Erythroblast (primary cell): ENCODE data around the gene UHMK1.
A peak's percentile ranks its signal among the peaks of the same experiment; 100 is the strongest.
"Not testable (repeated sequence)": the region's sequence is repeated elsewhere in the genome, so short reads cannot be mapped to it uniquely, and the experiment has no call there.

Source experiments
- DNase-seq, 2 experiments: peaks; one replicate each; lab custom pipeline; 2025; lab: John Stamatoyannopoulos, UW
- GATA1 ChIP-seq: IDR thresholded peaks from 2 replicates; pipeline ENCODE4 v1.6.1; 2011; ENCODE audit warnings: low read depth, mild to moderate bottlenecking, control low read depth, low read length, moderate library complexity
- POLR2A ChIP-seq: IDR thresholded peaks from 2 replicates; pipeline ENCODE4 v1.6.1; 2011; ENCODE audit warnings: mild to moderate bottlenecking, low read length

The UHMK1 gene

DNA sequence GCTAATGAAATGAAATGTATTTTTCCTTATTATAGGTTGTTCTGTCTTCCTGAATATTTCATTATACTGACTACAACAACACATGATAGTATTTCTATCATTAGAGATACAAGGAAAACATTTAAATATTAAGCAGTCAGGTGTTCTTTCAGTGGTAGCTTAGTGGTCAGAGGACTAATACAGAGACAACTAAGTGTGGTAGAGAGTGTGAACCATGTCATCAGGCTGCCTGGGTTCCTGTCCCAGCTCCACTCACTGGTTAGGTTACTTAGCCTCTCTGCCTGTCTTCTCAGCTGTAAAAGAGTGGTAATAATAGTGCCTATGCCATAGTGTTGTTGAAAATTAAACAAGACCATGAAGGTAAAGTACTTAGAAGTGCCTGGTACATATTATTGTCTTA lies 67.8 kb downstream of the UHMK1 start:
- TF ChIP-seq GATA1 (no peak), POLR2A (no peak)
- DNase-seq = no peak

DNA sequence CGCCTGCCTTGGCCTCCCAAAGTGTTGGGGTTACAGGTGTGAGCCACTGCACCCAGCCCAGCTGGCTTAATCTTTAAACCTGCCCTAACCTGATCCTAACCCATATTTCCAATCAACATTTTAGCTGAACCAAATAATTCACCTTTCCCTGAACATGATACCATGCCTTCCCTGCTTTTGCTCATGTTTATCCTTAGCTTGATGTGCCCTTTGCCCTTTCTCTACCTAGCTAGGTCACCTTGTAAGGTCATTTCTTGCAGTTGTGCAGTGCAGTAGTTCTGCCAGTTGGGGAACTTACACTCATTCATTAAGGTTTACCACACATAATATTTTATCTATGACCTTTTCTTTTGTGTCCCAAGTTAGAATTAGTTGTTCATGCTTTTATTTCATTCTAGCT lies 69.3 kb downstream of the UHMK1 start:
- no peak for TF ChIP-seq GATA1
- TF ChIP-seq POLR2A = no peak
- no peak for DNase-seq

DNA sequence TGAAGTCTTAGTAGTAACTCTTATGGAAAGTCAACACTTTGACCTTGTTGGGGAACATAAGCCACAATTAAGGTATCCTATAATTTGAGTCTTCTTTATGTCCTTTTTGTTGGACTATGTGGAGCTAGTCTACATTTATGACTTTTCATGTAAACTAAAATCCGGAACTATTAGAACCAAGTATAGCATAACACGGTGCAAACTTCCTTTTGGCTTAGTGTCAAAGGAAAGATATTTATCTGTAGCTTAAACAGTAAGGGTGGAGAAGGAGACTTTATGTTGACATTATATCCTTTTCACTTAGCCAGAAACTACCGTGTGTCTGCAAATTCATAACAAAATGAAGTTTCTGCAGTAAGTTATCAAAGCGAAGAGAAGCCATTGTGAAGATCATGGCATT lies 71.2 kb downstream of the UHMK1 start:
- peak in 1 of 2 experiments; percentile 8 for DNase-seq
- TF ChIP-seq GATA1 = no peak
- TF ChIP-seq POLR2A = no peak

DNA sequence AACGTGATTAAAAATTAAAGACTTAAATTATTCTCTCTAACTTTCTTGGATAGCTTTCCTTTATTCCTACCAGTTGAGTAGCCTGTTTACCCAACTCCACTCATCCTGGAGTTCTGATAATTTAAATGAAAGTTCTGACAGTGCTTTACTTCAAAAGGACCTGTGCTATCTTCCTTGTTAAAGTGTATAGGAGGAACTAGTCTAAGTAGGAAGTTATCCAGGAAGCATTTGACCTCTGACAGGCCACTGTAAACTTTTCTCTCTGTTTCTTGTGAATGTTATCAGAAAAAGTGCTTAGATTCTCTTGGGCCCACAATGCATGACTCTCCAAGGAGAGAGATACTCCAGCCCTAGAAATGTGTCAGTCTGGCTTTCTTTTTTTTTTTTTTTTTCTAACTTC lies 73.1 kb downstream of the UHMK1 start:
- DNase-seq = no peak
- TF ChIP-seq GATA1 = no peak
- no peak for TF ChIP-seq POLR2A

DNA sequence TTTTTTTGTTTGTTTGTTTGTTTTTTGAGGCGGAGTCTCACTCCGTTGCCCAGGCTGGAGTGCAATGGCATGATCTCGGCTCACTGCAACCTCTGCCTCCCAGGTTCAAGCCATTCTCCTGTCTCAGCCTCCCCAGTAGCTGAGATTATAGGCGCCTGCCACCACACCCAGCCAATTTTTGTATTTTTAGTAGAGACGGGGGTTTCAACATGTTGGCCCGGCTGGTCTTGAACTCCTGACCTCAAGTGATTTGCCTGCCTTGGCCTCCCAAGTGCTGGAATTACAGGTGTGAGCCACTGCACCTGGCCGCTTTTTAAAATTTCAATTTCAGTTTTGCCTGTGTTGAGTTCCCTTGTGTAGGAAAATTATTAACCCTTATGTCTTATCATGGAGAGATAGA lies 73.5 kb downstream of the UHMK1 start:
- not testable (repeated sequence) for DNase-seq

DNA sequence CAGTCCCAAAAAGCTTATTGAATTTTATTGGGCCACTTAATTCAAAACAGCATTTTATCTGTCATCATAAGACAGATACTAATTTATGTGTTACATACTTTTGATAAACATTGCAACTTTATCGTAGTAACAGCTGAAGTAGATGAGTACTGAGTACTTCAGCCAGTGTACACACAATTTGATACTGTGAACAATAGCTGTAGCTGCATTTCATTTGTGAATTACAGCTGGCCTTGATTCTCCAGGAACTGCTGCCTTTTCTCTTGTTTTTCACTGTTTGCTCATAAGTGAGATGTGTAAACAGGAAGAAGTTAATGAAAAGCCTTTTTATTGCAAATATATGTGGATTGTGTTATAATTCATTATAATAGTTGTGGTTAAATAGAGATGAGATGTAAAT lies 74.1 kb downstream of the UHMK1 start:
- DNase-seq = no peak
- TF ChIP-seq GATA1 (no peak), POLR2A (no peak)

DNA sequence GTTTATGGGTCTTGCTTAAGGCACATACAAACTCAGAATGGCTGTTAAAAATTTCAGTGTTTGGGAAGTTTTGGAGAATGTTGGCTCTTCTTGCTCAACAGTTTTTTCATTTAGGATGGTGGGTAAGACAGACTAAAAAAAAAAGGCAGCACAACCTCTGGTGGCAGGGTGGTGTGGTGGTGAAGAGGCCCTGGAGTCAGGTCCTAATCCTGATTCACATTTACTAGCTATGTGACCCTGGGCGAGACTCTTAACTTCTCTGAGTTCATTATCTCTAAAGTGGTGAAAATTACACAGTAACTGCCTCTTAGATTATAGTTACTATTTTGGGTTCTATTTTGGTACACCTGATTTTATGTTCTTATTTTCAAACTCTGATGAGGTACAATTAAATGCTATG lies 75.5 kb downstream of the UHMK1 start:
- no peak for TF ChIP-seq POLR2A
- TF ChIP-seq GATA1 = no peak

DNA sequence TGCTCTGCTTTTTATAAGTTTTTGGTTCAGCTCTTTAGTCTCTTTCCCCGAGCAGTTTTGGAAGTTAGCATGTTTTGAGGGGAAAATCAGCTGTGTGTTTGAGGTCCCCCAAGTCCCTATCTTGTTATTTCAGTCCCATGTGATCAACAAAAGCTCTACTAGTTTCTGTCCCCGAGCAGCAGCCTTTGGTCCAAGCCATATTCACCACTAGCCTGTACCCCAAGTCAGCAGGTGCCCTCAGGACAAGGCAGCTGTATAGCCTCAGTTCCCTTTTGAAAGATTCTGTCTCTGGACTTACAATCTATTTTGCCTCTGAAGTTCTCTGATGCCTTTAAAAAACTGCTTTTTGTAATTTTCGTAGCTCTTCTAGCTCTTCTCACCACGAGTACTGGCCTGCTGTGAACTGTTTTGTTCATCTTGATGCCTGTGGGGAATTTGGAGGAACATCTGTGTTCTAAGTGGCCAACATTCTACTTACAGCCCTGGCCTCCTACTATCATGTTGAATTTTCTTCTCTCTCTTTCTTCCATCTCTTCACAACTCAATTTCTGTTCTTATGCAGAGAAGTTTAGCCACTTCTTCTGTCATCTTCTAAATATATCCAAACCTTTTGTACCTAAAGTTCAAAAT lies 80.6 kb downstream of the UHMK1 start:
- no peak for TF ChIP-seq POLR2A
- DNase-seq = no peak

More for the DNA sequence above, 75.5 kb downstream of the UHMK1 start:
- DNase-seq = peak in 1 of 2 experiments; percentile 13

DNA sequence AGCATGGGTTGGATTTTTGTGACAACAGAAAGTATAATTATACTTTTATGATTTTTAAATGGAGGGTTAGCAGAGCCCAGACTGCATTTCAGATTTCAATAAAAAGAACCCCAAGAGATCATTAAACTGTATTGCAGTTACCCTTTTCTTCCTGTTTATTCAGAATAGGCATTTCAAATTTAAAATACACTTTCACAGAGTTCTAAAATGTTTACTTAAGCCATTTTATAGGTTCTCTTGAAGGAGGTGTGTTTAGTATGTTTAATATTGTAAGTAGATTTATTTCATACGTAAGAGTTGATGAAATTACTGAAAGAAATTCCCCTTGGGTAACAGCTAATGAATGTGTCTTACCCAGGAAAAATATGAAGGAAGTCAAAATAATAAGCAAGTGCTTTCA lies 81.3 kb downstream of the UHMK1 start:
- TF ChIP-seq POLR2A = no peak
- TF ChIP-seq GATA1 = no peak
- no peak for DNase-seq
